ENCODE results near the gene COG5. TPM values are rescaled to one million over a fixed set of nuclear protein-coding genes. Genes with fewer than 3 reads are reported as not detected.

The COG5 gene
- total RNA-seq, 1 experiment from 2014 or later = 43.9 TPM

DNA sequence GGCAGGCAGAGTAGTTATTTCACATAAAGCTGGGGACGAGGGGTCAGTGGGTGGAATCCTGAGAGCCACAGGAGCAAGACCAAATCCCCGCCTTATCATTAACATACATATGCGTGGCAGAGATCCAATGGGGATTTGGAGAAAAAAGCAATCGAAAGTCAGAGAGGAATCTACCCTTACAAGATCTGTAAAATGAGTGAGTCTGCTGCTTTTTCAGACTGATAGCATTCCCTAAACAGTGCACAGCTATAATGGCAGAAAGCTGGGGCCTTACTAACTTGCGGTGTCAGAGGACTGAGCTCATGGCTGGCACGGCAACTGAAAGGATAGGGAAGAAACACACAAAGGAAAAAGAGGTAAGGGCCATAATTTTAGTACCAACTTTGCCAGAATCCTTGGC lies 68.8 kb downstream of the COG5 start:
- H3K27me3 ChIP-seq (replicated peaks; ENCODE audit: control insufficient read depth, insufficient read depth, low read length) = no peaks in the 10 kb centered on the region
- no peak for DNase-seq
- Mint-ChIP-seq H3K4me3 (ENCODE audit: unreplicated experiment) (no peak overlapping the region), H3K36me3 (ENCODE audit: insufficient read depth, unreplicated experiment) (no peaks in the 10 kb centered on the region), H3K27ac (ENCODE audit: unreplicated experiment) (no peak overlapping the region), H3K9me3 (ENCODE audit: unreplicated experiment) (no peaks in the 10 kb centered on the region), H3K27me3 (ENCODE audit: insufficient read depth, unreplicated experiment) (no peaks in the 10 kb centered on the region), H3K4me1 (ENCODE audit: low read depth, unreplicated experiment) (peaks cover 9% of the 10 kb centered on the region)
- H3K4me3 ChIP-seq (ENCODE audit: low read depth, low read length) = no peak overlapping the region
- BruUV-seq (replicated peaks) = no TSS peak
- no peaks in the 10 kb centered on the region for H3K36me3 ChIP-seq (ENCODE audit: control insufficient read depth, insufficient read depth, low read length)
- ChIA-PET POLR2A (no interaction called here), CTCF (no interaction called here)
- no peaks in the 10 kb centered on the region; the same call in 1 of the 2 replicates for H3K4me1 ChIP-seq
- intact Hi-C loops (cut with micrococcal nuclease; ENCODE audit: unreplicated experiment) = no loop called here
- no peaks in the 10 kb centered on the region for H3K9me3 ChIP-seq
- no peak for TF ChIP-seq CTCF (IDR thresholded peaks at IDR 0.05; ENCODE audit: insufficient read depth in 1 of 2, low read depth in 1 of 2, low read length in 1 of 2, severe bottlenecking in 1 of 2, unreplicated experiment in 1 of 2)

DNA sequence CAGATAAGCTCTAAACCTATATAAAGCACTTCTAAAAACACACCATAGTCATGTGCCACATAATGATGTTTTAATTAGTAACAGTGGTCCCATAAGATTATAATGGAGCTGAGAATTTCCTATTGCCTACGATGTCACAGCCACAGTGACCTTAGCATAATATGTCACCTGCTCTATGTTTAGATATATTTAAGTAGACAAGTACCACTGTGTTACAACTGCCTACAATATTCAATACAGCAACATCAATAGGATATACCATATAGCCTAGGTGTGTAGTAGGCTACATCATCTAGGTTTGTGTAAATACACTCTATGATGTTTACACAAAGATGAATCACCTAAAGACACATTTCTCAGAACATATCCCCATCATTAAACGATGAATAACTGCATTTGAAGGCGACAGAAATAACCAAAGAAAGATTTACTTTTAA lies 69.4 kb downstream of the COG5 start:
- Mint-ChIP-seq H3K27me3 (ENCODE audit: insufficient read depth, unreplicated experiment) (no peaks in the 10 kb centered on the region), H3K9me3 (ENCODE audit: unreplicated experiment) (no peaks in the 10 kb centered on the region), H3K27ac (ENCODE audit: unreplicated experiment) (no peak overlapping the region), H3K36me3 (ENCODE audit: insufficient read depth, unreplicated experiment) (no peaks in the 10 kb centered on the region), H3K4me1 (ENCODE audit: low read depth, unreplicated experiment) (peaks cover 9% of the 10 kb centered on the region), H3K4me3 (ENCODE audit: unreplicated experiment) (no peak overlapping the region)
- ChIA-PET CTCF (no interaction called here), POLR2A (no interaction called here)
- no peaks in the 10 kb centered on the region; the same call in 1 of the 2 replicates for H3K4me1 ChIP-seq
- intact Hi-C loops (cut with micrococcal nuclease; ENCODE audit: unreplicated experiment) = no loop called here
- H3K9me3 ChIP-seq = no peaks in the 10 kb centered on the region
- no TSS peak for BruUV-seq (replicated peaks)
- no peak overlapping the region for H3K4me3 ChIP-seq (ENCODE audit: low read depth, low read length)
- DNase-seq = no peak
- H3K36me3 ChIP-seq (ENCODE audit: control insufficient read depth, insufficient read depth, low read length) = no peaks in the 10 kb centered on the region
- no peak for TF ChIP-seq CTCF (IDR thresholded peaks at IDR 0.05; ENCODE audit: insufficient read depth in 1 of 2, low read depth in 1 of 2, low read length in 1 of 2, severe bottlenecking in 1 of 2, unreplicated experiment in 1 of 2)
- H3K27me3 ChIP-seq (replicated peaks; ENCODE audit: control insufficient read depth, insufficient read depth, low read length) = no peaks in the 10 kb centered on the region

GRCh38 chr7:107492875-107493274 lies 70.8 kb downstream of the COG5 start:
- no peak overlapping the region for H3K4me3 ChIP-seq (ENCODE audit: low read depth, low read length)
- H3K27ac Mint-ChIP-seq (ENCODE audit: unreplicated experiment) = no peak overlapping the region
- H3K9me3 ChIP-seq = no peaks in the 10 kb centered on the region
- no peaks in the 10 kb centered on the region for H3K36me3 ChIP-seq (ENCODE audit: control insufficient read depth, insufficient read depth, low read length)
- POLR2A ChIA-PET = no interaction called here
- intact Hi-C loops (cut with micrococcal nuclease; ENCODE audit: unreplicated experiment) = no loop called here
- no peaks in the 10 kb centered on the region for H3K36me3 Mint-ChIP-seq (ENCODE audit: insufficient read depth, unreplicated experiment)
- no peak for DNase-seq
- H3K4me1 ChIP-seq = no peaks in the 10 kb centered on the region; the same call in 1 of the 2 replicates
- H3K4me1 Mint-ChIP-seq (ENCODE audit: low read depth, unreplicated experiment) = peaks cover 9% of the 10 kb centered on the region
- no peaks in the 10 kb centered on the region for H3K27me3 ChIP-seq (replicated peaks; ENCODE audit: control insufficient read depth, insufficient read depth, low read length)
- CTCF ChIA-PET = no interaction called here
- no peaks in the 10 kb centered on the region for H3K9me3 Mint-ChIP-seq (ENCODE audit: unreplicated experiment)
- TF ChIP-seq CTCF (IDR thresholded peaks at IDR 0.05; ENCODE audit: insufficient read depth in 1 of 2, low read depth in 1 of 2, low read length in 1 of 2, severe bottlenecking in 1 of 2, unreplicated experiment in 1 of 2) = no peak
- H3K27me3 Mint-ChIP-seq (ENCODE audit: insufficient read depth, unreplicated experiment) = no peaks in the 10 kb centered on the region
- no TSS peak for BruUV-seq (replicated peaks)
- no peak overlapping the region for H3K4me3 Mint-ChIP-seq (ENCODE audit: unreplicated experiment)

Measured in Caco-2 (cell line).